NCI-H82 treated with DMSO at 0.1 percent for 48 hours (cell line): ENCODE results near the gene CDK16.

ENCODE experiments used
- DNase-seq: peaks from one replicate; lab custom pipeline; 2025; ENCODE audit not compliant: unreplicated experiment; lab: John Stamatoyannopoulos, UW

Gene CDK16

DNA sequence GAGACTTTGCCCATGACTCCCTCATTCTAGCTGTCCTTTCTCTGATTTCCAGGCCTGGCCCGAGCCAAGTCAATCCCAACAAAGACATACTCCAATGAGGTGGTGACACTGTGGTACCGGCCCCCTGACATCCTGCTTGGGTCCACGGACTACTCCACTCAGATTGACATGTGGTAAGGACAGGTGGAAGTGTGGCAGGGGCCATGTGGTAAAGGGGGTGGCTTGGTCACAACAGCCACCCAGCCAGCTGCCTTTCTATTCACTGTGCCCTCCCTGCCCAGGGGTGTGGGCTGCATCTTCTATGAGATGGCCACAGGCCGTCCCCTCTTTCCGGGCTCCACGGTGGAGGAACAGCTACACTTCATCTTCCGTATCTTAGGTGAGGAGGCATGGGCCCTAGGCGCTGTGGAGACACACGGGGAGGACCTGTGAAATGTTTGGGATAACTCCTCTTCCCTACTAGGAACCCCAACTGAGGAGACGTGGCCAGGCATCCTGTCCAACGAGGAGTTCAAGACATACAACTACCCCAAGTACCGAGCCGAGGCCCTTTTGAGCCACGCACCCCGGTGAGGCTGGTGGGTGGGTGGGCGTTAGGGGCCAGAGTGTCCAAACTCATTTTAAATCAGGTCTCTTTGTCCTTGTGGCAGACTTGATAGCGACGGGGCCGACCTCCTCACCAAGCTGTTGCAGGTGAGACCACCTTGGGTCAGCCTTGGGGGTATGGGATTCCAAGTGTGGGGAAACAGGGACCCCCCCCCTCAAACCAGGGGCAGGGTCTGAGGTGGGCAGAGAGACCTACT, 8.3 kb downstream of the CDK16 start:
- no peak for DNase-seq

DNA sequence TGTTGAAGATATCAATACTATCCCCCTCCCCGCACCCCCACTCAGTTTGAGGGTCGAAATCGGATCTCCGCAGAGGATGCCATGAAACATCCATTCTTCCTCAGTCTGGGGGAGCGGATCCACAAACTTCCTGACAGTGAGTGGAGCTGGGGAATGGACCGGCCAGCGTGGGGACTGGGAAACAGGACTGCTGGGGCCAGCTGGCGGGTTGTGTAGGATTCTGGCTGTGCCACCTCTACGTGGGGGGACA, 8.8 kb downstream of the CDK16 start:
- DNase-seq, result no peak

DNA sequence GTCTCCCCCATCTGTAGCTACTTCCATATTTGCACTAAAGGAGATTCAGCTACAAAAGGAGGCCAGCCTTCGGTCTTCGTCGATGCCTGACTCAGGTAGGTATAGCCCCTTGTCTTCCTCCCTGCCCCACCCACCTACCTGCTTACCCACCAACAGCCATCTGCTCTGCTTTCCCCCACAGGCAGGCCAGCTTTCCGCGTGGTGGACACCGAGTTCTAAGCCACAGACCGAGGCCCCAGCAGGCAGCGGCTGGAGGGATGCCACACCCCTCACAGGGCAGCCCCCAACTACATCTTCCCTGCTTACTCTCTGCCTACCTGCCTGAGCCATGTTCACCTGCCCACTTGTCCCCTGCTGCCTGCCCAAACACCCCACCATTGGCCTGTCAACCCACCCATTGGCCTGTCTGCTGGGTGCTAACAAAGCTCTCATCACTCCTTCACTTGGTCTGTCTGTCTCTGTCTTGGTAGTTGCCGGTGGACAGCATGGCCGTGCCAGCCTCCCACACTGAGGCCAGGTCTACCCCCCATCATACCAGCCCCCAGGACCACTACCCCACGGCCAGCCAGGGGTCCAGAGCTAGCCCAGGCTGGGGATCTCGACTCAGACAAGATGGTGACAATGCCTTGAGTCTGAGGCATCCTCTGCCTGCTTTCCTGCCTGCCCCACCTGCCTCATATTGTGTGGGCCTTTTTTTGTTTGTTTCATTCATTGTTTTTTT, 10.2 kb downstream of the CDK16 start:
- no peak for DNase-seq

DNA sequence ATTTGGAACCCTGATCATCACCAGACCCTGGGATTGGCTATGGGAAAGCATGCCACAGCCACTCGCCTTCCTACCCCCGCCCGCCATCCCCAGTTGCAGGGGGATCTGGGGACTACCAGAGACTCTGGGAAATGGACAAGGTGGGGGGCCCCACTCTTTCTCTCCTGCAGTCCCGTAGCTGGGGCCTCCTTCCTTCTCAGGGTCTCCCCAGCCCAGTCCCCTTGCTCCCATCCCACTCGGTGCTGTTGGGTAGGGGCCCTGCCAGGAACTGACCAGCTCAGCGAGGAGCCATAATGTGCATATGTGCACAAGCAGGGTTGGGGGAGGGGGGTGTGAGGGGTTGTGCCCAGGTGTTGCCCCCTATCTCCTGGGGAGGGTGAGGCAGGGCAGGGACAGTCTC, 10.9 kb downstream of the CDK16 start:
- no peak for DNase-seq

DNA sequence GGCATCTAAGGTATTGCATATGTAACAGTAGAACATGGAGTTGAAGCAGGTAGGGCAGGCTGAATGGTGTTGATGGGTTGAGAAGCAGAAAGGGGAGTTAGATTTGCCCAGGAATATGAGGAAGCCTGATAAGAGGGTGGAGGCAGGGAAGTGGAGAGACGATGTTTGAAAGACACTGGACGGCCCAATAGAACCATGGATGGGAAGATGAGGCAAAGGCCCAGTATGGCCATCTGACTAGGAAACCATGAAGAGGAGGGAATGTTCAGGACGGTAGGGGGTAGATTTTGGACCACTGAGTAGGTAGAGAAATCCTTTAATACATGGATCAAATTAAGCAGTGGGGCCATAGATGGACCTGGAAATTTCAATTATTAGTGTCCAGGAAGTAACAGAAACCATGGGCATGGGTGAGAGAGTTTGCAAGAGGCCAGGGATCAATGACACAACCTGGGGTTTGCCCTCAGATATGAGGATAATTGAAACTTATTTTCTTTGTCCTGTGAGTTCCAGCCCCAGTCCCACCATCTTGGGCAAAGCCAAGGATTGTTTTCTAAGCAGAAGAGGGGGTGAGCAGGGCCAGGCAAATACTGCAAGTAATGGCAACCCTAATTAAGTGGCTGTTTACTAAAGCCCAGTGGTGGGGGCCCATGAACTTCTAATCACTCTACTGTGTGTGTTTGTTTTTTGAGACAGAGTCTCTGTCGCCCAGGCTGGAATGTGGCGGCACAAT, 11.8 kb downstream of the CDK16 start:
- no peak for DNase-seq

DNA sequence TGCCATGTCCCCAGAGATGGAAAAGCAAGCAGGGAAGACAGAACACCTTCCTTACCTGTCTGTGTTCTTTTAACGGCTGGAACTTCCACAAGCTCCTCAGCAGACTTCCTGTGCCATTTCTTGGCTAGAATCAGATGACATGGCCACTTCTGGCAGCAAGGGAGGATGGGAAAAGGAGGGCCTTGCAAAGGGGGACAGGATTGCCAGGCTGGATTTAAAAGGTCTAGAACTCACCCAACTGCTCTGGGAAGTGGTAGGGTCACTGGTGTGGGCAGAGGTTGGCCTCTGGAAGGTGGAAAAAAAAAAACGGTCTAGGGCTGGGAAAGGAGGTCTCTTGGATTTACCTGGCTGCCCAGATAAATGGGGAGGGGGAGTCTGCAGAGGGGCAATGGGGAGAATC, 12.7 kb downstream of the CDK16 start:
- no peak for DNase-seq

DNA sequence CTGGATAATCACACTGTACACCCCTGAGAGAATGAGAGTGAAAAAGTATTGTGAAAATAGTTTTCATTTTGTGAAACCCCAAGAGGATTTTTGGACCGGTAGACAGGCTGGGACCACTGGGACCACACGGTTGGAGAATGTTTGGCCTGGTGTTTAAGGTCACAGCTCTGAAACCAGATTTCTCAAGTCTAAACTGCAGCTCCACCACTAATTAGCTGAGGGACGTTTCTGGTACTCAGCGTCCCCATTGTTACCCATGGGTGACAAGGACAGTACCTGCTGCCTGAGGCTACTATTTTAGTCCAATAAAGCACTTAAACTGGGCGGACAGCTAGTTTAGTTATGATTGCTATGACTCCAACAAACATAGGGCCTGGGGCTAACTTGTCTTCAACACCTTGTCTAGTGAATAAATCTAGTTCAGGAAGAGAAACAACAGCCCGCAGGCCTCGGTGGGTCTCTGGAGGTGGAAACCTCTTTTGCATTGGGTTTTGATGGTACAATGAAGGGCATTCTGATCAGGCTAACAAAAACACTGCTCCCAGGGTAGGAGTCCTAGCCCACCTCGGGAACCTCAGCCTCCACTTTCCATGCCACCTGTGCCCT, 13.8 kb downstream of the CDK16 start:
- DNase-seq, result no peak

DNA sequence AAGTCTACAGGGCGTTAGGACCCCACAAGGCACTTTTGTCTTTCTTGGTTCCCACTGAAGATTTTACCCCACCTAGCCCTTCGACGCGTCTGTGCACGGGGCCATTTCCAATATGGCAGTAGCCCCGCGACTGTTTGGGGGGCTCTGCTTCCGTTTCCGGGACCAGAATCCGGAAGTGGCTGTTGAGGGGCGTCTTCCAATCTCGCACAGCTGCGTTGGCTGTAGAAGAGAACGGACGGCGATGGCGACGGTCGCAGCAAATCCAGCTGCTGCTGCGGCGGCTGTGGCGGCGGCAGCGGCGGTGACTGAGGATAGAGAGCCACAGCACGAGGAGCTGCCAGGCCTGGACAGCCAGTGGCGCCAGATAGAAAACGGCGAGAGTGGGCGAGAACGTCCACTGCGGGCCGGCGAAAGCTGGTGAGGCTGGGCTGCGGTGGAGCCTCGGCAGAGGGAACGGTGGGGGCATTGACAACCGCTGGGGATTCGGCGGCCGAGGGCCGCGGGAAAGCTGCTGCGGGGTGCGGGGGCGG, 14.4 kb downstream of the CDK16 start, which contains the start of gene USP11:
Gene USP11 (plus strand): TSS at position 207 of the 530 bp plus-strand sequence. CDS start 35 bp downstream, at position 242.
- peak; percentile 48 for DNase-seq

DNA sequence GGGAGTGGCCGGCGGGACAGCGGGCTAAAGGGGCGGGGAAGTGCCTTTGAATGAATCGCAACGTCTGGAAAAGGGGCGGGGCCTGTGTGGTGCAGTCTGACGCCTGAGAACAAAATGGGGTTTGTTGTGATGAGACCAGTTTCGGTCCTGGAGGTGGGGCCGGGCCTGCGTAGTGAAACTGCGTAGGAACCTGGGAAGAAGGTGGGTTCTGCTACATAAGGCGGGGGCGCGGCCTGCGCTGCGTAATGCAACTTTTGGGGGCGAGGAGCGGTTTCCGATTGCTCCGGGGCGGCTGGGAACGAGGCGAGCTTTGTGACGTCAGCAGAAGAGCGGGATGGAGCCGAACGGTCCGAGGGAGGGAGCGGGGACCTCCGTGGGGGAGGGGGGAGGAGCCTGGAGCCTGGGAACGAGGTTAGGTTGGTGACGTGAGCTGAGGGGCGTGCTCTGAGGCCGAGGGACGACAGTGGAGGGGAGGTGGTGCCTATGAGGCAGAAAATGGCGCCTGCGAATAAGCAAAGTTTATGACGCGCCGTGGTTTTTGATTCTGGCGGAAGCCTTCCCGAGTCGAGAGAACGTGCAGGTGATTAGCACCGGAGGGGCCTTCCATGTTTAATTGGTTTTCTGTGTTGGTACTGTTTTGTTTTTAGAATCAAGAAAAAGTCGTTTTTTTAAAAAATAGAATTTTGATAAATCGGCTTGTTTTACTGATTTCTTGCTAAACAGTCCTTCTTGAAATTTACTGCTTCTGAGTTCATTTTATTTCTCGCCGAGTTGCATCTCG, 15.0 kb downstream of the CDK16 start:
- peak; percentile 92 for DNase-seq

DNA sequence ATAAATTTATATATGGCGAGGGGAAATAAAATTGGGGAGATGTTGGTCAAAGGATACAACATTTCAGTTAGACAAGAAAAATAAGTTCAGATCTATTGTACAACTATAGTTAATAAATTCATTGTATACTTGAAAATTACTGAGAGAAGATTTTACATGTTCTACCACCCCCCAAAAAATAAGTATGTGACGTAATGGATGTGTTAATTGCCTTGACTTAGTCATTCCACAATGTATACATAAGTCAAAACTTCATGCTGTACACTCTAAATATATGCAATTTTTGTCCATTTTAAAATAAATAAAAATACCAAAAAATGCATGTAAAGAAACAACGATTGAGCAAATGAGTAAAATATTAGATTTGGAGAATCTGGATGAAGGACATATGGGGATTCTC, 16.1 kb downstream of the CDK16 start:
- DNase-seq, result no peak

DNA sequence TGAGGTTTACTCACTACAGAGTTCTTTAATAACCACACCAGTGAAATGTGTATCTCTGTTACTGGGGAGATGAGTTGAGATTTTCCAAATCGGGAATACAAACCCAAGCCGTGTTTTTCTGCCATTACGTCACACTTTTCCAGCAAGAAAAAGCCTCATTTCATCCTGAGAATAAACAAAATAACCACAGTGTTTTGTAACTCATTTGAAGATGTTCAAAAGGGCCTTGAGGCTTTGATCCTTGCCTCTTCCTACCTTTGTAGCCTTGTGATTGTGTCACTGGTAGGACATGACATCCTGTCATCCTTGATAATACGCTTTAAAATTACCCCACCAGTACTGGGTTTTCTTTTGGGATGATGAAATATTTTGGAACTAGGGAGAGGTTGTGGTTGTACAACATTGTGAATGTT, 17.2 kb downstream of the CDK16 start:
- DNase-seq, result no peak

DNA sequence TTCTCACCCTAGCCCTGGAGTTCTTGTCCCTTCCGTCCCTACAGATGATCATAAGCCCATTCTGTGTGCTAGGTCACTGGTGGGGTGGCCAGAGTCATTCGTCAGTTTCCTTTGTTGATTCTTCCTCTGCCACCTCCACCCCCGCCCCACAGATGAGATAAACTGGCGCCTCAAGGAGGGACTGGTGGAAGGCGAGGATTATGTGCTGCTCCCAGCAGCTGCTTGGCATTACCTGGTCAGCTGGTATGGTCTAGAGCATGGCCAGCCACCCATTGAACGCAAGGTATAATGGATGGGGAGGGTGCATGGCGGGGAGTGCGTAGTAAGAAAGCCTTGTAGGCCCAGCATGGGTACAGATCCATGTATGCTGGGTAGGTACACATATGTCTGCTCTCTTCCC, 20.7 kb downstream of the CDK16 start:
- DNase-seq, result no peak

DNA sequence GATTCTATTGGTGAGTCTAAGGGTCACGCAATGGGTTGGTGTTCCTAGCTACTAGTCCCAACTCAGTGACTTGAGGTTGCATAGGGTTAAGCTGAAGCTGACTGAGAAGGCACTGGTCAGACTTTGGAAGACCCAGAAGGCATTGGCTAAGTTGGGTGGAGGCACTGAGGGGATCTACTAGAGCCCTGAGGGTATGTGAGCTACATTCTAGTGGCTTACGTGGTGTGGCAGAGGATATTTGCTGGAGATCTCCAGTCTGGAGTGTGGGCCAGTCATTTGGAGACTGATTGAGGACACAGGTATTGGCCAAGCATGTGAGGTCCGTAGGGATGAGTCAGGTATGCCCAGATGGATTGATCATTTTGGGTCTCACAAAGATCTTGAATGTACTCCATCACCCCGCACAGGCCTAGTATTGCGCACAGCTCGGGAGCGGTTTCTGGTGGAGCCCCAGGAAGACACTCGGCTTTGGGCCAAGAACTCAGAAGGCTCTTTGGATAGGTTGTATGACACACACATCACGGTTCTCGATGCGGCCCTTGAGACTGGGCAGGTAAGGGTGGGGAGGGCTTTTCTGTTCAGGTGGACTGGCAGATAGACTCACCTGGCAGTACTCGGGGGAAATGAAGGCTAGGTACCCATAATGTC, 21.5 kb downstream of the CDK16 start:
- DNase-seq, result no peak

DNA sequence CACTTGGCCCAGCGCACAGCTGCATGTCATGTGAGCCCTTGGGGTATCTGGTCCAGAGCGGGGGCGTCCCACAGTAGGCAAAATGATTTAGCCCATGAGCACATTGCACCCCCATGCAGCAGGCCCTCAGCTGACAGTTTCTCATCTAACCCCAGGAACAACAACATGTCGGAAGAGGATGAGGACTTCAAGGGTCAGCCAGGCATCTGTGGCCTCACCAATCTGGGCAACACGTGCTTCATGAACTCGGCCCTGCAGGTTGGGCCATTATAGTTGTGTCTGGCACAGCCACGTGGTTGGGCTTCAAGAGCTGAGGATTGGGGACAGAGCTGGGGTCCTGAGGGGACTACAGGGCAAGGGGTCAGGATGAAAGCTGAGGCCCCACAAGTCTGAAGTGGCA, 22.1 kb downstream of the CDK16 start:
- no peak for DNase-seq

DNA sequence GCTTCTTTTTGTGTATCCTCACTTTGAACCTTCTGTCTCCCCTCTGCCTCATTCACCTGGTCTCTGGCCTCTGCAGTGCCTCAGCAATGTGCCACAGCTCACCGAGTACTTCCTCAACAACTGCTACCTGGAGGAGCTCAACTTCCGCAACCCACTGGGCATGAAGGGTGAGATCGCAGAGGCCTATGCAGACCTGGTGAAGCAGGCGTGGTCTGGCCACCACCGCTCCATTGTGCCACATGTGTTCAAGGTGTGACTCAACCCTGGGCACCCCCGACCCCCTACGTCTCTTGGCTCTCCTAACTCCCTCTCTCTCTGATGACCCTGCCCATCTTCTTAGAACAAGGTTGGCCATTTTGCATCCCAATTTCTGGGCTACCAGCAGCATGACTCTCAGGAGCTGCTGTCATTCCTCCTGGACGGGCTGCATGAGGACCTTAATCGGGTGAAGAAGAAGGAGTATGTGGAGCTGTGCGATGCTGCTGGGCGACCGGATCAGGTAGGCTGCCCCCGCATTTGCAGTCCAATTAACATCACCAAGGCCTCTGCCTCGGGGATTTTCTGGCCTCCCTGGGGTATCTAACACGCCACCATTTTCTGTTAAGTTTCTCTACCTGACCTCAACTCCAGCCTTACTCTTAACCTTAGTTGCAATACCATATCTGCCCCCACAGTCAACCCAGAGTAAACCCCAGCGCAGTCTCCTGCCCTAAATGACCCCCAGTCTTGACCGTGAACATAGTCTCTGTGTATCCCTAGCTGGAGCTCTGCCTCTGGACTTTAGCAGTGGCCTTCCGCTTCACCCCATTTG, 22.9 kb downstream of the CDK16 start:
- no peak for DNase-seq

DNA sequence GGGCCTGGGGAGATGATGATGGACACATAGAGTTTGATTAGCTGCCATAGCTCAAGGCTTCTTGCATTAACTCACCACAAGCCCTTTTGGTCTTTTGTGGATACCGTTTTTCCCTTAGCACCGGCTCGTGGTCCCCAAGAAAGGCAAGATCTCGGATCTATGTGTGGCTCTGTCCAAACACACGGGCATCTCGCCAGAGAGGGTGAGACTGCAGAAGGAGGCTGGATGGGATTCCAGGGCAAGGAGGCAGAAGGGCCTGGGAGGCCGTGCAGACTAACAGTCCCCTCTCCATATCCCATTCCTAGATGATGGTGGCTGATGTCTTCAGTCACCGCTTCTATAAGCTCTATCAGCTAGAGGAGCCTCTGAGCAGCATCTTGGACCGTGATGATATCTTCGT, 23.8 kb downstream of the CDK16 start:
- no peak for DNase-seq

DNA sequence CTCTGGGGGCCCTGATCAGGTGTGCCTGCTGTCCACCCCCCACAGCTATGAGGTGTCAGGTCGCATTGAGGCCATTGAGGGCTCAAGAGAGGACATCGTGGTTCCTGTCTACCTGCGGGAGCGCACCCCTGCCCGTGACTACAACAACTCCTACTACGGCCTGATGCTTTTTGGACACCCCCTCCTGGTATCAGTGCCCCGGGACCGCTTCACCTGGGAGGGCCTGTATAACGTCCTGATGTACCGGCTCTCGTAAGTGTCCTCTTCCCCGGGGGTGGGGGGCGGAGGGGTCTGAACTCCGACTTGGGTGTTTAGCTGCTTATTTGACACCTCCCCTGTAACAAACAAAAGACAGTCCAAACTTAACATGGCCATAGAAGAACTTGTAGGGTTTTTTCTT, 24.9 kb downstream of the CDK16 start:
- DNase-seq, result no peak

DNA sequence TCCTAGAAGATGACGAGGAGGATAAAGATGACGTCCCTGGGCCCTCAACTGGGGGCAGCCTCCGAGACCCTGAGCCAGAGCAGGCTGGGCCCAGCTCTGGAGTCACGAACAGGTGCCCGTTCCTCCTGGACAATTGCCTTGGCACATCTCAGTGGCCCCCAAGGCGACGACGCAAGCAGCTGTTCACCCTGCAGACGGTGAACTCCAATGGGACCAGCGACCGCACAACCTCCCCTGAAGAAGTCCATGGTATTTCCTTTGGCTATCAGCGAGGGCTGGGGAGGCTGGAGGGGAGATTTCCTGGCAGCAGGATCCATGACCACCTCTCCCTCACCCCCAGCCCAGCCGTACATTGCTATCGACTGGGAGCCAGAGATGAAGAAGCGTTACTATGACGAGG, 26.2 kb downstream of the CDK16 start:
- DNase-seq, result no peak

DNA sequence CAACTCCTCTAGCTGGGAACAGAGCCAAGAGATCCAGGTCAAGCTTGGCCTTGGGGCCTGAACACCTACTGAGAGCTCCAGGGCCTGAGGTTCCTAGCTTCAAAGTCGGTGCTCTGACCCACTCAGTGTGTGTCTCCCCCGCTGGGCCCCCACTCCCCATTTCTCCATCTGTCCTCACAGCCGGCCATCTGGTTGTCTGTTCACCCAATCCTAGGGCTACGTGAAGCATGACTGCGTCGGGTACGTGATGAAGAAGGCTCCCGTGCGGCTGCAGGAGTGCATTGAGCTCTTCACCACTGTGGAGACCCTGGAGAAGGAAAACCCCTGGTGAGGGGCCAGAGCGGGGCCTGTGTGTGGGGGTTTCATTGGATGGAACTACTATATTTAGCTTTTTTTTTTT, 26.7 kb downstream of the CDK16 start:
- DNase-seq, result no peak
